H1 (cell line): Measurements from ENCODE around the gene SLC22A15. TPM values are rescaled to one million over a fixed set of nuclear protein-coding genes. Genes with fewer than 3 reads are reported as not detected.

Experiments
- CTCF ChIA-PET: fragments of 300-600 bp; sonication (Branson Sonifier 250); formaldehyde crosslinking; loops from one replicate; lab custom pipeline; 2021; ENCODE audit not compliant: partially characterized antibody; lab: Charles Lee
- POLR2A ChIA-PET: fragments of 300-600 bp; sonication (Branson Sonifier 250); formaldehyde crosslinking; loops from one replicate; lab custom pipeline; 2021; ENCODE audit warnings: inconsistent platforms; ENCODE audit not compliant: partially characterized antibody; lab: Charles Lee
- DNase-seq, 2 experiments: peaks; one replicate each; pipeline versions ENCODE4 v3.0.0 to v3.0.0-alpha.2; 2010 to 2022; ENCODE audit warnings: low spot score in 2 of 2, low read depth in 1 of 2, mixed read lengths in 1 of 2
- FAIRE-seq: peaks from 2 replicates; lab custom pipeline; 2011; peaks lifted over from hg19 to GRCh38; lab: Jason Lieb, UNC
- H2AFZ ChIP-seq: 2 replicates; pipeline ENCODE4 v1.8.1; 2012; ENCODE audit warnings: low read length, inconsistent platforms
- H2AK5ac ChIP-seq: 2 replicates; pipeline ENCODE4 v1.6.1; 2013; ENCODE audit warnings: low read depth, low read length
- H2BK120ac ChIP-seq: replicated peaks from 2 replicates; pipeline ENCODE3; 2013; ENCODE audit warnings: low read depth, low read length, inconsistent platforms
- H2BK12ac ChIP-seq: 2 replicates; pipeline ENCODE4 v1.6.1; 2013; ENCODE audit warnings: low read depth, low read length
- H2BK15ac ChIP-seq: 2 replicates; pipeline ENCODE4 v1.6.1; 2013; ENCODE audit warnings: low read length
- H2BK20ac ChIP-seq: 2 replicates; pipeline ENCODE4 v1.6.1; 2013; ENCODE audit warnings: low read length
- H2BK5ac ChIP-seq: 2 replicates; pipeline ENCODE4 v1.6.1; 2013; ENCODE audit warnings: low read depth, low read length
- H3K14ac ChIP-seq: 2 replicates; pipeline ENCODE4 v1.6.1; 2013; ENCODE audit warnings: inconsistent platforms; ENCODE audit not compliant: insufficient read length
- H3K18ac ChIP-seq: 2 replicates; pipeline ENCODE4 v1.6.1; 2013; ENCODE audit warnings: low read length; ENCODE audit errors: extremely low read depth
- H3K23ac ChIP-seq: 2 replicates; pipeline ENCODE4 v1.6.1; 2013; ENCODE audit warnings: inconsistent platforms; ENCODE audit not compliant: insufficient read length
- H3K23me2 ChIP-seq: 2 replicates; pipeline ENCODE4 v1.6.1; 2013; ENCODE audit warnings: low read depth, low read length
- H3K27ac ChIP-seq: 2 replicates; pipeline ENCODE4 v1.6.1; 2011; ENCODE audit warnings: low read depth, low read length, inconsistent platforms
- H3K27me3 ChIP-seq, 4 experiments: replicated peaks in 1 of 4; 1 replicate in 1 of 4; 2 replicates in 3 of 4; pipeline versions ENCODE4 v1.6.1 to v1.8.1; 2011 to 2013; ENCODE audit warnings: low read length in 3 of 4, mild to moderate bottlenecking in 3 of 4, inconsistent platforms in 2 of 4, mixed read lengths in 2 of 4, moderate library complexity in 1 of 4; ENCODE audit not compliant: control insufficient read depth in 3 of 4, insufficient read depth in 3 of 4; ENCODE audit errors: extremely low read depth in 1 of 4
- H3K36me3 ChIP-seq, 4 experiments: 2 replicates each; pipeline versions ENCODE4 v1.6.1 to v1.8.1; 2011 to 2013; ENCODE audit warnings: mild to moderate bottlenecking in 4 of 4, low read length in 3 of 4, moderate library complexity in 2 of 4, control low read depth in 1 of 4, inconsistent platforms in 1 of 4; ENCODE audit not compliant: insufficient read depth in 4 of 4, control insufficient read depth in 2 of 4
- H3K4ac ChIP-seq: replicated peaks from 2 replicates; pipeline ENCODE3; 2013; ENCODE audit warnings: low read length, low read depth, mixed read lengths, inconsistent platforms; ENCODE audit not compliant: insufficient read length
- H3K4me1 ChIP-seq, 4 experiments: replicated peaks in 1 of 4; 1 replicate in 1 of 4; 2 replicates in 3 of 4; pipeline versions ENCODE4 v1.6.1 to v1.8.1; 2011 to 2013; ENCODE audit warnings: low read length in 3 of 4, inconsistent platforms in 2 of 4, mixed read lengths in 1 of 4; ENCODE audit not compliant: insufficient read depth in 4 of 4, control insufficient read depth in 3 of 4
- H3K4me2 ChIP-seq, 2 experiments: 2 replicates each; pipeline versions ENCODE4 v1.6.1 to v1.8.1; 2011 to 2013; ENCODE audit warnings: low read depth in 2 of 2, low read length in 2 of 2, control low read depth in 1 of 2, inconsistent platforms in 1 of 2, mild to moderate bottlenecking in 1 of 2; ENCODE audit not compliant: insufficient read depth in 1 of 2
- H3K4me3 ChIP-seq, 4 experiments: fragments of 200-600, 300-600 bp in 1 of 4; sonication (generic), shearing (Covaris generic), sonication (Bioruptor Twin) in 1 of 4; 2 replicates each; pipeline versions ENCODE4 v1.5.1 to v1.8.1; 2011 to 2016; ENCODE audit warnings: low read length in 4 of 4, low read depth in 3 of 4, control low read depth in 2 of 4, inconsistent platforms in 2 of 4, mild to moderate bottlenecking in 2 of 4, mixed read lengths in 1 of 4, moderate library complexity in 1 of 4; ENCODE audit not compliant: insufficient read depth in 2 of 4; ENCODE audit errors: extremely low read depth in 1 of 4
- H3K56ac ChIP-seq: replicated peaks from 2 replicates; pipeline ENCODE3; 2013; ENCODE audit warnings: low read depth, mild to moderate bottlenecking, mixed read lengths, low read length, inconsistent platforms; ENCODE audit not compliant: insufficient read length
- H3K79me1 ChIP-seq: 2 replicates; pipeline ENCODE4 v1.6.1; 2013; ENCODE audit warnings: low read depth, low read length, control low read depth
- H3K79me2 ChIP-seq, 2 experiments: 2 replicates each; pipeline versions ENCODE4 v1.6.1 to v1.8.1; 2012 to 2013; ENCODE audit warnings: low read length in 2 of 2, mild to moderate bottlenecking in 2 of 2, inconsistent platforms in 1 of 2; ENCODE audit not compliant: insufficient read depth in 2 of 2, control insufficient read depth in 1 of 2
- H3K9ac ChIP-seq, 4 experiments: replicated peaks in 1 of 4; 1 replicate in 1 of 4; 2 replicates in 3 of 4; pipeline versions ENCODE4 v1.6.1 to v1.8.1; 2011 to 2013; ENCODE audit warnings: low read depth in 3 of 4, low read length in 3 of 4, control low read depth in 2 of 4, mild to moderate bottlenecking in 2 of 4, moderate library complexity in 2 of 4, inconsistent platforms in 1 of 4; ENCODE audit errors: extremely low read depth in 1 of 4
- H3K9me3 ChIP-seq, 2 experiments: 2 replicates each; pipeline versions ENCODE4 v1.6.1 to v1.8.1; 2012 to 2013; ENCODE audit warnings: mild to moderate bottlenecking in 2 of 2, moderate library complexity in 2 of 2, control low read depth in 1 of 2, inconsistent platforms in 1 of 2, low read depth in 1 of 2, low read length in 1 of 2, mixed read lengths in 1 of 2; ENCODE audit not compliant: insufficient read depth in 2 of 2
- H4K20me1 ChIP-seq, 2 experiments: replicated peaks in 1 of 2; 2 replicates each; pipeline versions ENCODE3 to v1.8.1; 2011 to 2013; ENCODE audit warnings: inconsistent platforms in 2 of 2, low read length in 2 of 2, mild to moderate bottlenecking in 1 of 2; ENCODE audit not compliant: insufficient read depth in 2 of 2, control insufficient read depth in 1 of 2
- H4K5ac ChIP-seq: 2 replicates; pipeline ENCODE4 v1.6.1; 2013; ENCODE audit warnings: low read length, low read depth, mixed read lengths, inconsistent platforms; ENCODE audit not compliant: insufficient read length
- H4K8ac ChIP-seq: 2 replicates; pipeline ENCODE4 v1.8.0; 2013; ENCODE audit warnings: mild to moderate bottlenecking, moderate library complexity, low read length, inconsistent platforms; ENCODE audit not compliant: insufficient read depth; ENCODE audit errors: extremely low read depth
- H4K91ac ChIP-seq: replicated peaks from 2 replicates; pipeline ENCODE3; 2013; ENCODE audit warnings: low read length, mixed read lengths, inconsistent platforms; ENCODE audit not compliant: insufficient read length
- CEBPB ChIP-seq: IDR thresholded peaks from 2 replicates; pipeline ENCODE4 v1.6.1; 2012; ENCODE audit warnings: low read depth, low read length
- EGR1 ChIP-seq: IDR thresholded peaks from 2 replicates; pipeline ENCODE4 v1.6.1; 2011; ENCODE audit warnings: low read depth, low read length, borderline replicate concordance
- EP300 ChIP-seq, 2 experiments: IDR thresholded peaks; 1 replicate in 1 of 2; 2 replicates in 1 of 2; pipeline ENCODE4 v1.6.1; 2011 to 2012; ENCODE audit warnings: low read depth in 2 of 2, low read length in 2 of 2, mild to moderate bottlenecking in 2 of 2, borderline replicate concordance in 1 of 2, inconsistent platforms in 1 of 2, moderate library complexity in 1 of 2
- MAX ChIP-seq: IDR thresholded peaks from 2 replicates; pipeline ENCODE4 v1.6.1; 2012; ENCODE audit warnings: inconsistent platforms
- NANOG ChIP-seq: IDR thresholded peaks from 2 replicates; pipeline ENCODE4 v1.6.1; 2011; ENCODE audit warnings: low read length, low read depth, mild to moderate bottlenecking, inconsistent platforms; ENCODE audit not compliant: insufficient read depth, poor library complexity, severe bottlenecking
- POLR2A ChIP-seq, 2 experiments: IDR thresholded peaks; 1 replicate in 1 of 2; 2 replicates in 1 of 2; pipeline ENCODE4 v1.6.1; 2011; ENCODE audit warnings: low read depth in 2 of 2, low read length in 2 of 2, mild to moderate bottlenecking in 2 of 2; ENCODE audit errors: control extremely low read depth in 1 of 2
- POLR2AphosphoS5 ChIP-seq: IDR thresholded peaks from 2 replicates; pipeline ENCODE4 v1.6.1; 2011; ENCODE audit warnings: low read depth, low read length
- RFX5 ChIP-seq: IDR thresholded peaks from 2 replicates; pipeline ENCODE4 v1.6.1; 2011; ENCODE audit warnings: low read depth, low read length, improper control_type of control experiment, borderline replicate concordance
- RNF2 ChIP-seq: fragments of 200-900, 300-1000 bp; sonication (generic); IDR thresholded peaks from 2 replicates; pipeline ENCODE4 v1.7.1; 2016; ENCODE audit warnings: borderline replicate concordance, low read depth, mild to moderate bottlenecking, antibody characterized with exemption, low read length; ENCODE audit not compliant: poor library complexity, severe bottlenecking; ENCODE audit errors: missing control alignments
- RXRA ChIP-seq: IDR thresholded peaks from 2 replicates; pipeline ENCODE4 v1.6.1; 2011; ENCODE audit warnings: low read depth, mild to moderate bottlenecking, low read length, moderate library complexity; ENCODE audit not compliant: insufficient read depth
- SP2 ChIP-seq: IDR thresholded peaks from 2 replicates; pipeline ENCODE4 v1.6.1; 2012; ENCODE audit warnings: mild to moderate bottlenecking, low read length, inconsistent platforms
- TEAD4 ChIP-seq: IDR thresholded peaks from 2 replicates; pipeline ENCODE4 v1.6.1; 2012; ENCODE audit warnings: low read depth, low read length, inconsistent platforms, mixed read lengths
- USF2 ChIP-seq: IDR thresholded peaks from 2 replicates; pipeline ENCODE4 v1.6.1; 2011; ENCODE audit warnings: low read length, improper control_type of control experiment
- WGBS, 2 experiments: shearing (Covaris generic) in 1 of 2; methylation state at CpG; one replicate each; pipeline versions ENCODE4 v1.1.6 to v1.1.7; 2013 to 2015; ENCODE audit warnings: low lambda C conversion rate in 2 of 2, mixed read lengths in 2 of 2, inconsistent platforms in 1 of 2, low coverage in 1 of 2, missing lambda C conversion rate in 1 of 2; ENCODE audit not compliant: insufficient replicate concordance in 2 of 2, insufficient coverage in 1 of 2, insufficient read length in 1 of 2; ENCODE audit errors: extremely low coverage in 1 of 2, missing lambda C conversion rate in 1 of 2; 5-methylcytosine and 5-hydroxymethylcytosine counted together
- polyA plus RNA-seq, 7 experiments: library from polyadenylated mRNA; depleted of rRNA in 3 of 7; stranded (reverse) in 5 of 7; unstranded in 2 of 7; fragments of >200 nt in 5 of 7; fragments of 200-250 nt in 2 of 7; gene quantifications; 1 replicate in 5 of 7; 2 replicates in 1 of 7; 4 replicates in 1 of 7; pipeline versions ENCODE4 v1.2.1 to v1.2.3, GENCODE V29; 2011 to 2013; ENCODE audit warnings: missing spikeins in 2 of 7, mixed read lengths in 2 of 7
- total RNA-seq: library from RNA; stranded (reverse); fragmentation: NEBNext Ultra II Directional; extraction: Animal tissue kit (Norgen Biotek cat#: 25700); gene quantifications from 2 replicates; pipeline ENCODE4 v1.2.1, GENCODE V29; 2021

SLC22A15 gene
- total and polyA plus RNA-seq, 2 of the 8 experiments (the other 6 are each of a cell fraction or from before 2014, with no cell fraction given): 3.2 to 3.3 TPM

- no peaks in the 10 kb centered on the region for H4K20me1 ChIP-seq
- no peaks in the 10 kb centered on the region for H3K27me3 ChIP-seq
- no peak overlapping the region for H2BK120ac ChIP-seq
- no peak overlapping the region for H2AFZ ChIP-seq
- no peak overlapping the region for H3K4me3 ChIP-seq
- H3K9me3 ChIP-seq: peaks cover 0 to 4% of the 10 kb centered on the region in 2 experiments; a peak in 1 of 4 replicates
- WGBS, 2 experiments: 89% methylated on average over 3 of the region's 3 CpGs; no CpG with 5 or more reads in 1 of the 2 experiments
- H3K18ac ChIP-seq: no peak overlapping the region
- no peak overlapping the region for H3K23ac ChIP-seq
- no peak overlapping the region for H2BK15ac ChIP-seq
- no peak overlapping the region for H3K4ac ChIP-seq
- no peaks in the 10 kb centered on the region for H3K79me1 ChIP-seq
- H3K4me1 ChIP-seq: peaks cover 0 to 4% (median 2%) of the 10 kb centered on the region in 4 experiments; a peak in 3 of 7 replicates
- no peak overlapping the region for H2BK20ac ChIP-seq
- no peak overlapping the region for H3K56ac ChIP-seq
- no peak overlapping the region for H3K4me2 ChIP-seq
- no peak overlapping the region for H4K8ac ChIP-seq
- no peak overlapping the region for H2AK5ac ChIP-seq
- no peak overlapping the region for H4K91ac ChIP-seq
- no peaks in the 10 kb centered on the region for H3K36me3 ChIP-seq
- FAIRE-seq (no peak), DNase-seq (no peak)
- no peaks in the 10 kb centered on the region for H3K79me2 ChIP-seq
- POLR2A ChIA-PET: no interaction called here
- H2BK12ac ChIP-seq: no peak overlapping the region
- H4K5ac ChIP-seq: no peak overlapping the region
- no peak overlapping the region for H3K14ac ChIP-seq
- H3K23me2 ChIP-seq: no peaks in the 10 kb centered on the region
- CTCF ChIA-PET: interaction anchor here (1.2 to 1.6 kb wide), 2 partner anchors 8 to 14 kb away, joined by 4 to 8 read pairs; no protein-coding TSS in a partner anchor
- no peak overlapping the region for H3K9ac ChIP-seq
- no peak overlapping the region for H2BK5ac ChIP-seq
- no peak overlapping the region for H3K27ac ChIP-seq
- TF ChIP-seq NANOG (no peak), USF2 (no peak), MAX (no peak), EP300 (IDR thresholded peaks at IDR 0.05; ENCODE audit: borderline replicate concordance in 1 of 2, low read depth in 2 of 2, low read length in 2 of 2) (no peak), RFX5 (no peak), RNF2 (no peak), TEAD4 (no peak), EGR1 (no peak), POLR2AphosphoS5 (no peak), CEBPB (no peak), SP2 (no peak), POLR2A (IDR thresholded peaks at IDR 0.05; ENCODE audit: control extremely low read depth in 1 of 2, low read depth in 2 of 2, low read length in 2 of 2) (no peak), RXRA (no peak)
Observed at GRCh38 chr1:116006486-116006964, 30.2 kb downstream of the SLC22A15 start.
